Calu3 (cell line): ENCODE data around the gene SOCS1. TPM values are rescaled to one million over a fixed set of nuclear protein-coding genes. Genes with fewer than 3 reads are reported as not detected.

Experiments
- BruUV-seq: library from RNA; stranded (reverse); fragments of 400-500 nt; replicated peaks from 2 replicates; lab custom pipeline; 2021; lab: Mats Ljungman, UMichigan
- CTCF ChIA-PET: fragments of 300-600 bp; sonication (Branson Sonifier 250); formaldehyde crosslinking; loops from one replicate; lab custom pipeline; 2022; ENCODE audit warnings: antibody characterized with exemption; lab: Charles Lee
- DNase-seq: peaks from one replicate; pipeline ENCODE4 v3.0.0; 2022
- H3K27ac Mint-ChIP-seq: one replicate; pipeline ENCODE4 v1.8.0; 2022; ENCODE audit warnings: mixed read lengths; ENCODE audit not compliant: unreplicated experiment
- H3K27me3 Mint-ChIP-seq: one replicate; pipeline ENCODE4 v1.8.0; 2022; ENCODE audit warnings: mixed read lengths; ENCODE audit not compliant: unreplicated experiment
- H3K36me3 Mint-ChIP-seq: one replicate; pipeline ENCODE4 v1.8.0; 2022; ENCODE audit warnings: mild to moderate bottlenecking, moderate library complexity, mixed read lengths; ENCODE audit not compliant: insufficient read depth, unreplicated experiment
- H3K4me1 Mint-ChIP-seq: one replicate; pipeline ENCODE4 v1.8.0; 2022; ENCODE audit warnings: mild to moderate bottlenecking, low read depth, mixed read lengths; ENCODE audit not compliant: unreplicated experiment
- H3K4me3 Mint-ChIP-seq: one replicate; pipeline ENCODE4 v1.8.0; 2022; ENCODE audit warnings: mild to moderate bottlenecking, low read depth, moderate library complexity, mixed read lengths; ENCODE audit not compliant: unreplicated experiment
- H3K9me3 Mint-ChIP-seq: one replicate; pipeline ENCODE4 v1.8.0; 2022; ENCODE audit warnings: low read depth, mixed read lengths; ENCODE audit not compliant: unreplicated experiment
- intact Hi-C: fragments of 100-400 bp; cut with micrococcal nuclease; formaldehyde crosslinking; loops from one replicate; pipeline ENCODE4 v1.10.0; 2022; ENCODE audit not compliant: unreplicated experiment
- total RNA-seq: library from RNA; stranded (reverse); gene quantifications from 2 replicates; pipeline ENCODE4 v1.2.3, GENCODE V29; 2022
- TF ChIP-seq, protein P1 (sequence below): fragments of 200-600 bp; IDR thresholded peaks from one replicate; pipeline ENCODE4 v1.8.0; 2022; ENCODE audit warnings: antibody characterized with exemption; ENCODE audit not compliant: unreplicated experiment

Gene SOCS1
- total RNA-seq, 1 experiment from 2014 or later = 4.8 TPM

DNA sequence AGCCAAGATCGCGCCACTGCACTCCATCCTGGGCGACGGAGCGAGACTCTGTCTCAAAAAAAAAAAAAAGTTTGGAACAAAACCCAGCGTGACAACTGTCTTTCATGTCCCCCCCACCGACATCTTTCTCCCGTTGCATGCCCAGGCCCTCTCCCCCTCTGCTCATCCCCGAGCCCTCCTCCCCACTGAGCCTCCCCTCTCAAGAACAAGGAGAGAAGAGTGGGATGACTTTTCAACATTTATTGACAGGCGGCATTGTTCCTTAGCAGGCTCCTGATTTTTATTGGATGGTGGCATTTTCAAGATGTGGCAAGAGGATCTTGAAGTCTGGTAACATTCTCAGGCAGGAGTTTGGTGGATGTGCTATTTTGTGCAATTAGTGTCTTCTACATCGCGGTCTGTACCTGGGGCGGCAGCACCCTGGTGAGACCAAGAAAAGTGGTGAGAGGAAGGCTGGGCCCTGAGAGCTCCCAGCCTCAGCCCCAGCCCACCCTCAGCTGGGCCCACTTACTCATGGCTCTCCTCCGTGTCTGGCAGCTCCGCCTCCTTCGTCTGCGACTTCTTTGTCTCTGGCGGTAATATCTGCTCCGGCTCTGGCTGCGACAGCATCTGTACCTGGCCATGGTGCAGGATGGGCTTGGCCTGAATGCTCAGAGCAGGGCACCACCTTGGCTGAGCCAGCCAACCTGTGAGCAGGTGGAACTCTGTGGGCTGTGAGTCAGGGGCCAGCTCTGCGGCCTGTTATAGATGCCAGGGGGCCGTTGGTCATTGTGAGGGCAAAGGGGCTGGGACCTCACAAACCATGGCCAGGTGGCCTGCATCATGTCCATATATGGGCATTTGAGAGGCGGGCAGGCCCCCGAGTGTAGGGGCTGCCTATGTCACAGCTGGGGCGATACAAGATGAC is 24.9 kb upstream of the SOCS1 start, which contains the start of gene PRM1:
TSS of gene PRM1 (minus strand) at position 715 of the 907 bp plus-strand sequence. CDS start at position 623, 92 bp downstream.
- Mint-ChIP-seq H3K36me3 (no peaks in the 10 kb centered on the region), H3K27me3 (peaks cover 39% of the 10 kb centered on the region), H3K4me3 (no peak within 1 kb of the TSS), H3K27ac (no peak within 1 kb of the TSS), H3K9me3 (no peaks in the 10 kb centered on the region), H3K4me1 (peaks cover 16% of the 10 kb centered on the region)
- DNase-seq = no peak
- intact Hi-C loops = no loop called here
- CTCF ChIA-PET = interaction anchor here (1.2 to 1.7 kb wide), 2 partner anchors 17 to 309 kb away, joined by 3 to 5 read pairs; no protein-coding TSS in a partner anchor
- TF ChIP-seq, protein P1, sequence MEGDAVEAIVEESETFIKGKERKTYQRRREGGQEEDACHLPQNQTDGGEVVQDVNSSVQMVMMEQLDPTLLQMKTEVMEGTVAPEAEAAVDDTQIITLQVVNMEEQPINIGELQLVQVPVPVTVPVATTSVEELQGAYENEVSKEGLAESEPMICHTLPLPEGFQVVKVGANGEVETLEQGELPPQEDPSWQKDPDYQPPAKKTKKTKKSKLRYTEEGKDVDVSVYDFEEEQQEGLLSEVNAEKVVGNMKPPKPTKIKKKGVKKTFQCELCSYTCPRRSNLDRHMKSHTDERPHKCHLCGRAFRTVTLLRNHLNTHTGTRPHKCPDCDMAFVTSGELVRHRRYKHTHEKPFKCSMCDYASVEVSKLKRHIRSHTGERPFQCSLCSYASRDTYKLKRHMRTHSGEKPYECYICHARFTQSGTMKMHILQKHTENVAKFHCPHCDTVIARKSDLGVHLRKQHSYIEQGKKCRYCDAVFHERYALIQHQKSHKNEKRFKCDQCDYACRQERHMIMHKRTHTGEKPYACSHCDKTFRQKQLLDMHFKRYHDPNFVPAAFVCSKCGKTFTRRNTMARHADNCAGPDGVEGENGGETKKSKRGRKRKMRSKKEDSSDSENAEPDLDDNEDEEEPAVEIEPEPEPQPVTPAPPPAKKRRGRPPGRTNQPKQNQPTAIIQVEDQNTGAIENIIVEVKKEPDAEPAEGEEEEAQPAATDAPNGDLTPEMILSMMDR = no peak
- BruUV-seq = no TSS peak

DNA sequence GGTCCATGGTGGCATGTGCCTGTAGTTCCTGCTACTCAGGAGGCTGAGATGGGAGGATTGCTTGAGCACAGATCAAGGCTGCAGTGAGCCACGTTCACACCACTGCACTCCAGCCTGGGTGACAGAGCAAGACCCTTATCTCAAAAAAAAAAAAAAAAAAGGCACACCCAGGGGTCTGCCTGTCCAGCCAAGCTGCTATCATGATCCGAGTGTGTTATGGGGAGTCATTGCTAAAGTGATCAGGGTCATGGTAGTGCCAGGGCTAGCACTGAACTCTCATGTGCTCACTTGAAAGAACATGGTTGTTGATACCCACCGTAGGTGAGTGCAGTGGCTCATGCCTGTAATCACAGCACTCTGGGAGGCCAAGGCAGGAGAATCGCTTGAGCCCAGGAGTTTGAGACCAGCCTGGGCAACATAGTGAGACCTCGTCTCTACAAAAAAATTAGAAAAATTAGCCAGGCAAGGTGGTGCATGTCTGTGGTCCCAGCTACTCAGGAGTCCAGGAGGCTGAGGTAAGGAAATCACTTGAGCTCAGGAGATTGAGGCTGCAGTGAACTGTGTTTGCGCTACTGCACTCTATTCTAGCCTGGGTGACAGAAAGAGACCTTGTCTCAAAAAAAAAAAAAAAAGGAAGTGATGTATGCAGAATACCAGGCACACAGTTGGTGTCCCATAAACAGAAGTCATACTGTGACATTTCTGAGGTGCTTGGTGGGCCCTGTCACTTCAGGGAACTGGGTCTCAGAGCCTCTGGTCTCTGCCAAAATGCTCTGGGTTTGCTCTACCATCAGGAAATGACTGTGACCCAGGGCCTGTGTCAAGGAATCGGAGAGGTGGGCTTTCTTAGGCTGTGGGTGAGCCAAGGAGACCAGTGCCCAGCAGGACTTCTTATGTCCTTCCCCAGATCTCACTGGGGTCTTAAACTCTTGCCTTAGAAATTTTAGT is 23.0 kb upstream of the SOCS1 start:
- H3K36me3 Mint-ChIP-seq = no peaks in the 10 kb centered on the region
- intact Hi-C loops = no loop called here
- no peak overlapping the region for H3K4me3 Mint-ChIP-seq

DNA sequence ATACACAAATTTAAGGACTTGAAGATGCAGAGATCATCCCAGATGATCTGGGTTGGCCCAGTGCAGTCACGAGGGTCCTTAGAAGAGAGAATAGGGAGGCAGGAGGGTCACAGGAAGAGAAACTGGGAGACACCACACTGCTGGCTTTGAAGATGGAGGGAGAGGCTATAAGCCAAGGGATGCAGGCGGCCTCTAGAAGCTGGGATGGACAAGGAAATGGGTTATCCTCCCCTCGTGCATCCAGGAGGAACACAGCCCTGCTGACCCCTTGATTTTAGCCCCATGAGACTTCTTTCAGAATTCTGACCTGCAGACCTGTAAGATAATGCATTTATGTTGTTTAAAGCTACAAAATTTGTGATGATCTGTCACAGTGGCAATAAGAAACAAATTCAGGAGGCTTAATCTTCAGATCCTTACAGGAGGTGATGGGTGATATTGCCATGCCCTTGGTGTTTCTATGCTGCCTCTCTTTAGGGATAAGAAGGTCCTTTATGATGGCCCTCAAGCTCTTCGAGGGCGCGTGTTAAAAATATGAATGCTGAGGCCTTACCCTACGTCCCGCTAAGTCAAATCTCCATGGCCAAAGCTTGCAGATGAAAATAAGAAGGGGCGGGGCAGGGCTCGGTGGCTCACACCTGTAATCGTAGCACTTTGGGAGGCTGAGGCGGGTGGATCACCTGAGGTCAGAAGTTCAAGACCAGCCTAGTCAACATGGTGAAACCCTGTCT is 21.8 kb upstream of the SOCS1 start:
- CTCF ChIA-PET = no interaction called here
- H3K36me3 Mint-ChIP-seq = no peaks in the 10 kb centered on the region
- no TSS peak for BruUV-seq
- peaks cover 16% of the 10 kb centered on the region for H3K4me1 Mint-ChIP-seq
- intact Hi-C loops = no loop called here
- H3K27me3 Mint-ChIP-seq = peaks cover 12% of the 10 kb centered on the region
- TF ChIP-seq, protein P1 = no peak
- no peaks in the 10 kb centered on the region for H3K9me3 Mint-ChIP-seq
- H3K27ac Mint-ChIP-seq = no peak overlapping the region
- no peak overlapping the region for H3K4me3 Mint-ChIP-seq
- no peak for DNase-seq

More for the DNA sequence above, 23.0 kb upstream of the SOCS1 start:
- no TSS peak for BruUV-seq
- CTCF ChIA-PET = interaction anchor here (0.6 to 1.7 kb wide), 5 partner anchors 19 to 308 kb away, joined by 3 to 5 read pairs (median 3); no protein-coding TSS in a partner anchor
- Mint-ChIP-seq H3K9me3 (no peaks in the 10 kb centered on the region), H3K27ac (no peak overlapping the region), H3K27me3 (peaks cover 24% of the 10 kb centered on the region), H3K4me1 (peaks cover 16% of the 10 kb centered on the region)
- no peak for DNase-seq
- TF ChIP-seq, protein P1 = no peak
